Inferior parietal cortex (tissue), 1 donor: Measurements from ENCODE around the gene MEIS3.

Source experiments
- DNase-seq: peaks from one replicate; pipeline ENCODE4 v3.0.0-alpha.2; 2016; ENCODE audit errors: extremely low spot score

MEIS3 gene

DNA sequence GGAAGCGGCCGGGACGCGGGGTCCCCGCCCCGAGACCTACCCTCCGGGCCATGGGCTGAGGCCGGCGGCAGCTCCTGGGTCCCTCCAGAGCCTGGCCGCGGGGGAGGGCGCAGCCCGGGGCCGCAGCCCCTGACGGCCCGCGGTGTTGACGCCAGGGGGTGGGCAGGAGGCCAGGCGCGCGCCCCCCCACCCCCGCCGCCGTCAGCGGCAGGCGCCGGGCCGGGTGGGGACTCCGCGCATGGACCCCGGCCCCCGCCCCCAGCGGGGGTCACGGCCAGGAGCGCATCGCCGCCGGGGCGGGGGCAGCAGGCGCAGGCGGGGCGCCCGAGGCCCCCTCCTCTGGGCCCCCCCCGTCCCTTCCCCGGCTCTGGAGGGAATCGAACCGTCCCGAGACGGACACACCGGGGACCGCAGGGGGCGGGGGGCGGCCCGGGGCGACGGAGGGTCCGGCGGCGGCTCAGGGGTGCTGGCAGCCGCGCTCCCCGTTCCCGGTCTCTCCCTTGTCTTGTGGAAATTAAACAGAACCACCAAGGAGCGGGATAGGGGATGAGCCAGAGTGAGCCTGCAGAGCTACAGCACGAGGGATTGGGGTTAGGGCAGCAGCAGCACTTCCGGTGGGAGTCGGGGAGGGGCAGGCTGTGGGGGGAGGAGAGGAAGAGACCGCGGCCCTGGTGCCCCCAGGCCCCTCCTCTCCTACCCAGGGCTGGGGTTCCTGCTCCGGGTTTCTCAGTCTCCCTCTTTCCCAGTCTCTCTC, at the start of gene MEIS3:
Gene MEIS3 (minus strand): TSS at position 498 of the 754 bp plus-strand sequence. CDS start 446 bp downstream, at position 52.
- no peak for DNase-seq

DNA sequence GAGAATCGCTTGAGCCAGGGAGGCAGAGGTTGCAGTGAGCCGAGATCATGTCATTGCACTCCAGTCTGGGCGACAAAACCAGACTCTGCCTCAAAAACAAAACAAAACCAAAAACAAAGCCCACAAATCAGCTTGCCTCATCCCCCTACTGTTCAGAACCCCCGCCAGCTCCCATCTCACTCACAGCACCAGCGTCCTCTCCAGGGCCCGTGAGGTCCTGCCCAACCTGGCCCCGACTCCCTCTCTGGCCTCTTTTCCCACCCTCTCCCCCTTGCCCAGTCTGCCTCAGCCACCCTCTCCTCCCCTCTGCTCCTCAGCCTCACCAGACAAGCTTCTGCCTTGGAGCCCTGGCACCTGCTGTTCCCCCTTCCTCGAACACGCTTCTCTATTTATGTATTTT, 48.6 kb upstream of the MEIS3 start:
- no peak for DNase-seq

DNA sequence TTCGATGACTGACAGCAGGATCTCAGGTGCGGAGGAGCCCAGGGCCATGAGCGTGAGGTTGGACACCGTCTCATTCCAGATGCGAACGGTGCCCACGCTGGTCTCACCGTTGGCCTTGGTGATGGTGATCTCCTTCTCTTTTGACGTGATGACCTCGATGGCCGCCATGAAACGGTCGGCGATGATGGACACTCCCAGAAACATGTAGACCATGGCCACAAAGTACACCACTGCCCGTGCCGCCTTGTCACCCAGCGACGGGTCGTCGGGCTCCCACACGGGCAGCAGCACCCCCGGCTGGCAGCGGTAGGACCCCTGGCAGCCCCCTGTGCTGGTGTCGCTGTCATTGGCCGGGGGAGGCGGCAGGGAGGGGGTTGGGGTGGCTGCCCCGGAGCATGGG, 46.6 kb upstream of the MEIS3 start:
- DNase-seq, result no peak

DNA sequence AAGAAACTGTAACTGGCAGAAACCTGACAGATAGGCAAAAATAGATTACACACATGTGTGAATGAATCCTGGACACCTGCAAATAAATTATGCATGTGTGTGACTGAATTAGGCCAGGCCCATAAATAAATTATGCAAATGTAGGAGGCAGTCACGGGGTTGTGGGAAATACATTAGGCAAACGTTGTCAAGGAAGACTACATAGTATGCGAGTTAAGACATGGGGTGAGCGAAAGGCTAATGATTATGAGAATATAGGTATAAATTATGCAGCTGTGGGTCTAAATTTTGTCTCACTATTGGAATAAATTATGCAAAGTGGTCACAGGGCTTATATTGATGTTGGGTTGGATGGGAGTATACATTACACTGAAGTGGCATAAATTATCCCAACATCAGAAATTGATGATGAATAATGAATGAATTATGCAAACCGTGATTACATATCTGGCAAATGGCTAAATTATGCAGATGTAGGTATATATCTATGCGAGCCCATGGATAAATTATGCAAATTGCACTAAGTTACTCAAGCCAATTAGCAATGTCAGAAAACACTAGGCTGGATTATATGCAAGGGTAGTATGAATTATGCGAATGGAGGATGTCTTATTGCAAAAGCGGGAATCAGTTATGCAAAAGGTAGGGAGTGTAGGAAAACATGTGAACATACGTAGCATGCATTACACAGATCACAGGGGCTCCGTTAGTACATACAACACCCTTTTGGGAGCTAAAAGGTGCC, 45.5 kb upstream of the MEIS3 start:
- no peak for DNase-seq

DNA sequence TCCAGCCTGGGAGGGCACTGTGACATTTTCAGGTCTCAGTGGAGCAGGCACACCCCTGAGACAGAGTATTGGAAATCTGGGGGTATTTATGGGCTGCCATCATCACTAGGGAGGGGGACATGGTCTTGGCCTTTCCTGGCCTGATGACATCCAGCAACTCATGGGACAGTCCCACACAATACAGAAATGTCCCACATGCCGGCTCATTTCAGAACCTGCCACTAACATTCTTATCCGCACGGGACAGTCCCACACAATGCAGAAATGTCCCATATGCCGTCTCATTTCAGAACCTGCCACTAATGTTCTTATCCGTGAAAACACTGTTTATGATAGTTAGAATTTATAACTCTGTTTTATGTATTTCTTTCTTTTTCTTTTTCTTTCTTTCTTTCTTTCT, 42.5 kb upstream of the MEIS3 start:
- no peak for DNase-seq

DNA sequence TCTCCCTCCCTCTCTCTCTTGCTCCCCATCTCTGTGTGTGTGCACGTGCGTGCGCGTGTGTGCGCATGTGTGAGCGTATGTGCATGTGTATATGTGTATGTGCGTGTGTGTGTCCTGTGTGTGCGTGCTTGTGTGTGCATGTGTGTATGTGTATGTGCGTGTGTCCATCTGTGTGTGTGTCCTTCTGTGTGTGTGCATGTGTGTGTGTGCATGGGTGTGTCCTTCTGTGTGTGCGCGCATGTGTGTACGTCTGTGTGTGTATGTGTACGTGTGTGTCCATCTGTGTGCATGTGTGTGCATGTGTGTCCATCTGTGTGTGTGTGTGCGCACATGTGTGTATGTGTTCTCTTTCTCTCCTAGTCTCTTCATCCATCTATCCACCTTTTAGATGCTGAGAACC, 40.1 kb upstream of the MEIS3 start:
- DNase-seq, result no peak

DNA sequence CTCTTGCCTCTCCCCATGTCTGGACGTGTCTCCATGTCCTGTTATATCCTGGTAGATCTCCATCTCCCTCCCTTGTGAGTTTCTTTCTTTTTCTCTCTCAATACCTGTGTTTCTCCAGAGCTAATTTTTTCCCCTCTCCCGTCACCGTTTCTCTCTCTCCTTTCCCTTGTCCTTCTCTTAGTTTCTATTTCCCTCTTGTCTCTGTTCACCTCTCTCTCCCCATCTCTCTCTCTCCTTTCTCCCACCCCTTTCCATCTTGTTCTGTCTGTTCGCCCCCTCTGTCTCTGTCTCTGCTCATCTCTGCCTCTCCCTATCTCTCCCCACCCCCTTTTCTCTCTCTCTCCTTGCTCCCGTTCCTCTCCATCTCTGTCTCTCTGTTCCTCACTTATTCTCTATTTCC, 39.3 kb upstream of the MEIS3 start:
- DNase-seq, result no peak

DNA sequence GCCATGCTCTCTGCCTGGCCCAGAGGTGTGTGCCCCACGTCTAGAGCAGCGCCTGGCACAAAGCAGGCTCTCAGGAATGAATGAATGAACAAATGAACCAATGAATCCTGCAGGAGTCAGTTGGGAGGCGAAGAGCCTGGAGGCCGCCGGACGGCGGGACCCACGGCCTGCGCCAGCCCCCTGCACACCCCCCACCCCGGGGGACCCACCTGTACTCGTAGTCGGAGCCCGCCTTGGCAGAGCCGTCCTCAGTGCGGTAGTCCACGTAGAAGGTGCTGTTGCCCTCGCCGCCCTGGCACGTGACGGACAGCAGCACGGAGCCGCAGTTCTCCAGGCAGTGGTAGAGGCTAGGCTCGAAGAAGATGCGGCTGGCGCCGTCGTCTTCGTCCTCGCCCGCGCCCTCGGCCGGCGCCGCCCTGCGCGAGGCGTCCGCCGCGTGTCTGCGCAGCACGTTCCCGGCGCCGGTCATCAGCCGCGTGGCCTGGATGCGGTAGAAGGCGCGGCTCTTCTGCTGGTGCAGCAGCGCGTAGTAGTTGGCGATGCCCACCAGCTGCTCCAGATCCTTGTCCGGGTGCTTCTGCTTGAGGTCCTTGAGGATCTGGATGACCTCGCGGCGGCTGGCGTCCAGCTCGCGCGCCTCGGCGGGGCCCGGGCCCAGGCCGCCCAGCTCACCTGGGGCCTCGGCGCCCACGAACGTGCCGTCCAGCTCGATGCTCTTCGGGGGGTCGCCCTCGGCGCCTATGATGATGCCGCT, 37.6 kb upstream of the MEIS3 start:
- DNase-seq, result no peak

DNA sequence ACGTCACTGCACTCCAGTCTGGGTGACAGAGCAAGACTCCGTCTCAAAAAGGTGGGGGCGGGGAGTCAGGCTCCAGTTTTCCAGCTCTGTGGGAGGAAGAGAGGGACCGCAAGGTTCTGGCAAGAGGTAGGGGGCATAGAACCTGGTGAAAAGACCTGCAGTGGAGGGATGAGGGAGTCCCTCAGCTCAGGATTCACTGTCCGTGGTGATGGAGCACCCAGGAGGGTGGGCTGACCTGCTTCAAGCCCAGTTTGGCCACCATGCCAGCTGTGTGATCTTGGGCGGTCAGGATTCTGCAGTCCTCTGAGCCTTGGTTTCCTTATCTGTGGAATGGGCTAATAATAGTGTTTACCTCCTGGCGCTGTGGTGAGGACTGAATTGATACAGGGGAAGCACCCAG, 31.2 kb upstream of the MEIS3 start:
- no peak for DNase-seq

DNA sequence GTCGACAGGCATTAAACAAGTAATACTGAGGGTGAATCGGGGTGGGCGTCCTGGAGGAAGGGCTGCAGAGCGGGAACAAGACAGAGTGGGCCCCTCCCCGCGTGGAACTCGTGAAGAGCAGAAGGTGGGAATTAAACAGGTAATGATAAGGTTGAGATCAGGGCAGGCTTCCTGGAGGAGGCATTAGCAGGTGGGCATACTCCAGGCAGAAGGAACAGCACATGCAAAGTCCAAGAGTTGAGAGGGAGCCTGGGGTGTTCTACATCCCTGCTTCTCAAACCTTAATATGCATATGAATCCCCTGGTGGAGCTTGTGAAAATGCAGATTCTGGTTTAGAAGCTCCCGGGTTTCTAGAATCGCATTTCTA, 29.0 kb upstream of the MEIS3 start:
- DNase-seq, result no peak

DNA sequence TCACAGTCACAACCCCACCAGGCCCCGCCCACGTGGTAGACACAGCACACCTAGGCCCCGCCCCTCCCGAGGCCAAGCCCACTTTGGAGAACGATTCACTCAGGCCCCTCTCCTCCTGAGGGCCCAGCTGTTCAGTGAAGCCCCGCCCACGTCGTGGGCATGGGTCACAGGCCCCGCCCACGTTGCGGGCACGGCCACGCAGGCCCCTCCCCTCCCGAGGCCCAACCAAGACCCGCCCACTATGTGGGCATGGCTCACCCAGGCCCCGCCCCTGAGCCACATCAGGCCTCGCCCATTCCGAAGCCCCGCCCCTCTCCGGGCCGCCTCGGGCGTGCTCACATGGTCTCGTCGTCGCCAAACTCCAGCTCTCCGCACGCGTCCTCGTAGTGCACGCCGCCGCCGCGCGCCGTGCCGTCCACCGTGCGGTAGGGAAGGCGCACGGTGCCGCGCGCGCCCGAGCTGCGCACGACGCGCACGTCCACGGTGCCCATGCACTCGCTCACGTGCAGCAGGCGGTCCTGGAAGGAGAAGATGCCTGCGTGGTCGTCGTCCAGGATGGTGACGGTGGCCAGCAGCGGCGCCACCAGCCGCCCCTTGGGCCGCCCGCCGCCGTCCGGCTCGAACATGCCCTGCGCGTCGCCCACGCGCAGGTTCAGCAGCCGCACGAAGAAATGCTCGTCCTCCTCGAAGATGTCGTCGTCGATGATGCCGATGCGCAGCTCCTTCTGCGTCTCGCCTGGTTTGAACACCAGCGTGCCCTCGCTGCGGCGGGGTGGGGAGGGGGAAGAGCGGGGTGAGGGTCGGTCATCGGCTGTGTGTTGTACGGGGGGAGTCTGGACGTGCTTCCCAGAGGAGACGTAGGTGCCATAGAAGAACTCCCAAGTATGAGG, 28.4 kb upstream of the MEIS3 start:
- no peak for DNase-seq

DNA sequence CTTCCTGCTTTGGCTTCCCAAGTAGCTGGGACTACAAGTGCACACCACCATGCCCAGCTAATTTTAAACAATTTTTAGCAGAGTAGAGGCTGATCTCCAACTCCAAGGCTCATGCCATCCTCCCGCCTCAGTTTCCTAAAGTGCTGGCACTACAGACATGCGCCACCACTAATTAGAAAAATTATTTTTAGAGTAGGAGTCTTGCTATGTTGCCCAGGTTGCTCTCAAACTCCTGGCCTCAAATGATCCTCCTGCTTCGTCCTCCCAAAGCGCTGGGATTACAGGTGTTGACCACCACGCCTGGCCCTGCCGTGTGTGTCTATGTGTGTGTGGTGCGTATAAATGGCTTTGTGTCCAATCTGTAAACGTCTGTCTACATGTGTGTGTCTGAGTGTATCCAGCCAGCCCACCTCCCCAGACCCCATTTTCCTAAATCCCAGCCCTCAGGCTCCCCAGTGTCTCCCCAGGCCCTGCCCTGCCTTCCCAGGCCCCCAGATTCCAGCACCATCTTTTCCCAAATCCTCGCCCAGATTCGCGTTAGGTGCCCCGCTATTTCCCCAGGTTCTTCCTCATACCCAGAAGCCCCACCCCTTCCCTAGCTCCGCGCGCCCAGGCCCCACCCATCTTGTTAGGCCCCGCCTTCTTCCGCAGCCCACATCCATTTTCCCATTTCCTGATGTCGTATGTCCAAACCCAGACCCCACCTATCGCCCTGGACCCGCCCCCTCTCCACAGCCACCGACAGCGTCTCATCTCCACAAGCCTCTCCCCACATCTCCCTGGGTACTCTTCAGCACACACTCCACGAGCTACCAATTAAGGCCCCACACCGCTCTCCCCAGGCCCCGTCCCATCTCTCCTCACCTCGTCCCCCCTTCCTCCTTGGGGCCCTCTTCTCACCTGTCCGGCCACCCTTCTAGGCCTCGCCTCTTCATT, 27.5 kb upstream of the MEIS3 start:
- DNase-seq, result no peak

DNA sequence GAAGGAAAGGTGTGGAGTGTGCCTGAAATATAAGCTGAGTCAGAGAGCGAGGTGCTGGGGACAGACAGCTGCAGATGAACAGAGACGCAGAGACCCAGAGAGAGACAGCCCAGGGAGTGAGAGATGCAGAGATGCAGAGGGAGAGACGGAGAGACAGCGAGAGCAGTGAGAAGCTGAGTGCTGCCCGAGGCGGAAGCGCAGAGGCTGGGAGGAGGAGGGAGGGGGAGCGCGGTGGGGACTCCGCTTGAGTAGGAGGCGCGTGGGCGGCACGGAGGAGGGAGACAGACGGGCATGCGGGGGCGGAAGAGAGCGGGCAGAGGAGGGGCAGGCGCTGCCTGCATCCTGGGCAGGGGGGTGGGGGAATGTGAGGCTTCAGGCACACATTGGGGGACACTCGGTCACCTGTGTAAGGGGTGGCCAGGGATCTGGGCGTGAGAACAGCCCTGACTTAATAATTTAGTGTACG, 26.6 kb upstream of the MEIS3 start:
- no peak for DNase-seq

DNA sequence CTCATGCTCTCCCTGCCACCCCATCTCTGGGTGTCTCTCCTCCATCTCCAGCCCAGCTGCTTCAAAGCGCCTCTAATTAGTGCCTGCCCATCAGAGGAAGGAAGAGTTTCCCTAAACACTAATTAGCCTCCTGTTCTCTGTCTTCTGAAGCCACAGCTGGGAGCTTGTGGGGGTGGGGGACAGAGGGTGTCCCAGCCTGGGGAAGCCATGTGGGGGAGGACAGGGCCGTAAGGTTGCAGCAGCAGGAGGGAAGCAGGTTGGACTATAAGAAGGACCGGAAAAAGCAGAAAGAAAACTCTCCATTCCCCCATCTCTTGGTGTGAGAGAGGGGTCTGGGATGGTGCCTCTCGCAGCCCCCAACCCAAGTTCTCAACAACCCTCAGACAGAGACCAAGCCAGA, 26.2 kb upstream of the MEIS3 start:
- no peak for DNase-seq

DNA sequence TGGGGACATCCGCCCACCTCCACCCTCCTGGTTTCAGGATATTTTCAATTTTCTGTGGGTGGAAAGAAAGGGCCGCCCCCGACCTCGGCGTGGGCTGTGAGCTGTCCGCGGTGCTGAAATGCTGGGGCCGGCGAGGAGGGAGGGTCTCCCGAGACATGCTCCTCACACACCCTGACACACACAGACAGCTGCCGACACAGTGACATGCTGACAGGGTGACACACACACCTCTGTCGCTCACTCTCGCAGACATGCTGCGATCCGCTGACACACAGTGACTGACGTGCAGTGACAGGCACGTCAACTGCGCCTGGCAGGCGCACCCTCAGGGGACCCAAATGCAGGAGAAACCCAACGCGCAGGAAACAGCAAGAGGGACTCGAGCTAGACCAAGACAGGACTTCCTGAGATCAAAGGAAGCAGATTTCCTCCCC, 25.1 kb upstream of the MEIS3 start:
- no peak for DNase-seq

DNA sequence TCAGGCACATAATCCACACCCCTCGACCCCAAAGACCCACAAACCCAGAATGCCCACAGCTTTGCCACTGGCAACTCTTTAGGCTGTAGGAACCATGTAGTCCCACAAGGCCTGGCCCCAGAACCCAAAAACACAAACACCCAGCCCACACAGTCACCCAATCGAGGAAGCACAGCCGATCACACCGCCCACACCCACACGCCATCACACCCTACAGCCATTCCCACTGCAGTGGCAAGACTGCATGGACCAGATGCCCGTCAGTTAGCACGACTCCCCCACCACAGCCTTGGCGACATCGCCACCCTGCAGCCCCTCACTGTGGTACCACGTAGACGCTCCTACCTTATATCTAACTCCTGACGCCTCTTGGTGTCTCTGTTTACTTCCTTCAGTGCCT, 24.0 kb upstream of the MEIS3 start:
- DNase-seq, result no peak

DNA sequence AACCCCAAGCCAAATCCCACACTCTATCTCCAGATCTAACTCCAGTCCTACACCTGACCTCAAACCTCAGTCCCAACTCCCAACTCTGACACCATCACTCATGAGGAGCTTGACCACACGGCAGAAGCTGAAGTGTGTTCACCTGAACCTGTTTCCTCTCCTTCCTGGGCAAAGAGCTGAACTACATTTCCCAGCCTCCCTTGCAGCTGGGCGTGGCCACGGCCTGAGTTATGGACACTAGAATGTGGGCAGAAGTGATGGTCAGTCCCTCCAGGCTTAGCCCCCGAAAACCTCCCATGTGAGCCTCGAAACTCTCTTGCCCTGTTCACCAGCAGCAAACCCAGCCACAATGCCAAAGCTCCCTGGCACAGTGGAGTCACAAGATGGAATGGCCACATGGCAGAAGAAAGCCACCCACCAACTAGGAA, 19.5 kb upstream of the MEIS3 start:
- no peak for DNase-seq

DNA sequence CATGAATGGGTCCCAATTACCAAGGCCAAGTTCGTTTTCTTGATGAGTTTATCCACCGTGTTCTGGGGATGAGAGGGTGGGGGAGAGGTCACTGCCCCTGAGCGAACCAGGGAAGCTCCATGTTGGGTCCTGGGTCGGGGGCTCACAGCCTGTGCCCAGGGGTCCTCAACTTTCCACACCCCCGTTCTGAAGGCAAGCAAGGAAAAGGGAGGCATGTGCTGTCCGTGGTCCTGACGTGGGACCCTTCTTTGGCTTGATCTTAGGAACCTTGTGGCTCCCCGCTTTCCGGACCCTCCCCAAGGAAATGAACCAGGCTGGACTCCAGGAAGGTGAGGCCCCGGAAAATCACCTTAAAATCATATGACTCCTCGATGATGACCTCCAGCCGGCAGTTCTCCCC, 18.2 kb upstream of the MEIS3 start:
- DNase-seq, result no peak

DNA sequence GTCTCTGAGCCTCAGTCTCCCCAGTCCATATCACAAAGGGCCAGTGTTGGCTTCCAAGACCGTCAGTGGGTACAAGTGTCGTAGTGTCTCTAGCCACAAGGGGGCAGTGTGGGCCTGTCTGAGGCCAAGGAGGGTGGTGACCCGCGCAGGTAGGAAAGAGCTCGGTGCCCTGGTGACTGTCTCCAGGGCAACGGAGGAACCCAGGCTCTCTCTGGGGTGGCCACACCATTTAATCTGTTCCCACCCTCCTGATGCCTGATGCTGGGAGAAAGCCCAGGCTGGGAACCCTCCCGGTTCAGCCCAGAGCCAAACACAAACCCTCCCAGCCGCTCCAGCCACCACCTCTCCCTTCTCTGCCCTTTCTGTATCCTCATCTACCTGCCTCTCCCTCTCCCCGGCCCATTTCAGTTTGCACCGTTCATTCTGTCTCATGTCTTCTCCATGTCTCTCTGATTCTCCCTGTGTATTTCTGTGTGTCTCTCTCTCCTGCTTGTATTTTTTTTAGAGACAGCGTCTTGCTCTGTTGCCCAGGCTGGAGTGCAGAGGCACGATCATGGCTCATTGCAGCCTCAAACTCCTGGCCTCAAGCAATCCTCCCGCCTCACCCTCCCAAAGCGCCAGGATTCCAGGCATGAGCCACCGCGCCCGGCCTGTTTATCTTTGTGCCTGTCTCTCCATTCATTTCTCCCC, 17.5 kb upstream of the MEIS3 start:
- peak; percentile 92 for DNase-seq

DNA sequence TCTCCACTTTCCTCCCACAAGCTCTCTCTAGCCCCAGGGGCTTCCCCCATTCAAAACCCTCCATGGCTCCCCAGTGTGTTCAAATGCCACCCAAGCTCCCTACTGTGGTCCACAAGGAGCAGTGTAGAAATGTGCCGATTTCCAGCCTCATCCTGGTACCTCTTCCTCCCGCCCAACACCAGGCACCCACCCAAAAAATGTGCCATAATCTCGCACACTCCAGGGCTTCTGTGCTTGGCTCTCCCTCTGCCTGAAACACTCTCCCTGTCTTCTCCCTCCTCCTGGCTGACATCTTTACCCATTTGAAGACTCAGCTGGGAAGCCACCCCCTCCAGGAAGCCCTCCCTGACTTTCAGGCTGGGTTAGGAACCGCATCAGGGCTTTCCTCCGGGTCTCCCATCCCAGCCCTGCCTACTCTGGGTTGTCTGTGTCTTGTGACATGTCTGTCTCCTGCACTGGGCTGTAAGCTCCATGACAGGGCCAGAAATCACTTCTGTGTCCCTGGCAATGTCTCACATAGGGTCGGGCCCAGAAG, 16.6 kb upstream of the MEIS3 start:
- no peak for DNase-seq
